ENCODE measurements around the gene DYNLT2B. TPM values are rescaled to one million over a fixed set of nuclear protein-coding genes. Genes with fewer than 3 reads are reported as not detected.

DYNLT2B gene
- polyA plus RNA-seq, 1 donor from 2014 or later: 276 TPM

GRCh38 chr3:196298521-196298920, 19.5 kb downstream of the DYNLT2B start:
- Histone ChIP-seq H3K36me3 (ENCODE audit: insufficient read depth, low read length) (no peaks in the 10 kb centered on the region), H3K27me3 (ENCODE audit: insufficient read depth, low read depth, low read length) (no peaks in the 10 kb centered on the region), H3K4me3 (ENCODE audit: low read length) (no peak overlapping the region), H3K9me3 (ENCODE audit: low read length) (no peaks in the 10 kb centered on the region), H3F3A (ENCODE audit: insufficient read depth, low read length, poor library complexity, severe bottlenecking) (no peaks in the 10 kb centered on the region), H3K9ac (ENCODE audit: low read length) (no peak overlapping the region), H3K4me2 (ENCODE audit: low read length) (no peak overlapping the region), H3K79me2 (replicated peaks; ENCODE audit: insufficient read depth, low read length) (no peaks in the 10 kb centered on the region), H2AFZ (ENCODE audit: low read depth, low read length) (no peak overlapping the region), H4K20me1 (ENCODE audit: insufficient read depth) (no peaks in the 10 kb centered on the region), H3K27ac (ENCODE audit: low read length) (no peak overlapping the region), H3K9me2 (ENCODE audit: insufficient read depth, low read length) (no peaks in the 10 kb centered on the region)
- no peak for TF ChIP-seq SMC3 (conservative IDR thresholded peaks at IDR 0.05; ENCODE audit: poor library complexity)
- no peak for TF ChIP-seq POLR2AphosphoS5 (IDR thresholded peaks at IDR 0.05)
- TF ChIP-seq TAF1 (IDR thresholded peaks at IDR 0.05; ENCODE audit: low read depth): no peak
- no peak for TF ChIP-seq REST (IDR thresholded peaks at IDR 0.05; ENCODE audit: borderline replicate concordance)
- no peak for TF ChIP-seq EP300 (conservative IDR thresholded peaks at IDR 0.05; ENCODE audit: poor library complexity, severe bottlenecking)
- no peak for TF ChIP-seq CTCF (IDR thresholded peaks at IDR 0.05; ENCODE audit: poor library complexity, severe bottlenecking)
- no peak for TF ChIP-seq MXI1 (conservative IDR thresholded peaks at IDR 0.05; ENCODE audit: poor library complexity, severe bottlenecking)
- no peak for TF ChIP-seq EZH2 (IDR thresholded peaks at IDR 0.05; ENCODE audit: borderline replicate concordance, insufficient read depth, low read length, poor library complexity, severe bottlenecking)
- no peak for TF ChIP-seq RAD21 (conservative IDR thresholded peaks at IDR 0.05)

- Histone ChIP-seq H3K79me2 (replicated peaks; ENCODE audit: insufficient read depth, low read length) (no peaks in the 10 kb centered on the region), H3K9me3 (ENCODE audit: low read length) (no peaks in the 10 kb centered on the region), H3F3A (ENCODE audit: insufficient read depth, low read length, poor library complexity, severe bottlenecking) (no peaks in the 10 kb centered on the region), H3K4me3 (ENCODE audit: low read length) (no peak overlapping the region), H3K36me3 (ENCODE audit: insufficient read depth, low read length) (no peaks in the 10 kb centered on the region), H3K4me2 (ENCODE audit: low read length) (no peak overlapping the region), H3K27me3 (ENCODE audit: insufficient read depth, low read depth, low read length) (no peaks in the 10 kb centered on the region), H3K27ac (ENCODE audit: low read length) (no peak overlapping the region), H4K20me1 (ENCODE audit: insufficient read depth) (no peaks in the 10 kb centered on the region), H3K9ac (ENCODE audit: low read length) (no peak overlapping the region), H3K9me2 (ENCODE audit: insufficient read depth, low read length) (no peaks in the 10 kb centered on the region), H2AFZ (ENCODE audit: low read depth, low read length) (no peak overlapping the region)
- TF ChIP-seq EP300 (conservative IDR thresholded peaks at IDR 0.05; ENCODE audit: poor library complexity, severe bottlenecking): no peak
- no peak for TF ChIP-seq POLR2AphosphoS5 (IDR thresholded peaks at IDR 0.05)
- no peak for TF ChIP-seq REST (IDR thresholded peaks at IDR 0.05; ENCODE audit: borderline replicate concordance)
- no peak for TF ChIP-seq CTCF (IDR thresholded peaks at IDR 0.05; ENCODE audit: poor library complexity, severe bottlenecking)
- no peak for TF ChIP-seq MXI1 (conservative IDR thresholded peaks at IDR 0.05; ENCODE audit: poor library complexity, severe bottlenecking)
- TF ChIP-seq TAF1 (IDR thresholded peaks at IDR 0.05; ENCODE audit: low read depth): no peak
Observed at GRCh38 chr3:196292286-196292923, 25.6 kb downstream of the DYNLT2B start.
